Measurements from ENCODE around the gene DSG3. TPM values are rescaled to one million over a fixed set of nuclear protein-coding genes. Genes with fewer than 3 reads are reported as not detected.

DSG3 gene
- total RNA-seq, 2 donors from 2014 or later = not detected

GRCh38 chr18:31438402-31438801, 9.1 kb upstream of the DSG3 start:
- 54 to 73% methylated on average over 2 of the region's 2 CpGs for WGBS, 2 donors
- TF ChIP-seq CTCF (IDR thresholded peaks at IDR 0.05) (no peak), POLR2A (IDR thresholded peaks at IDR 0.05) (no peak)
- Histone ChIP-seq H3K4me1 (no peaks in the 10 kb centered on the region), H3K27me3 (no peaks in the 10 kb centered on the region), H3K36me3 (replicated peaks in 1 of 2; ENCODE audit: insufficient read depth in 1 of 2, low read depth in 2 of 2) (no peaks in the 10 kb centered on the region), H3K27ac (no peak overlapping the region), H3K9me3 (no peaks in the 10 kb centered on the region), H3K4me3 (no peak overlapping the region)
- ATAC-seq (no peak), DNase-seq (no peak)
- intact Hi-C loops (cut with DNase I) = no loop called here

- DNase-seq = no peak
These were observed 7.7 kb upstream of the DSG3 start for GRCh38 chr18:31439807-31440325.

GRCh38 chr18:31440787-31441186, 6.8 kb upstream of the DSG3 start:
- no peak overlapping the region for H3K4me3 ChIP-seq
- intact Hi-C loops (cut with DNase I) = no loop called here
- H3K36me3 ChIP-seq (replicated peaks in 1 of 2; ENCODE audit: insufficient read depth in 1 of 2, low read depth in 2 of 2) = no peaks in the 10 kb centered on the region
- H3K27ac ChIP-seq = no peak overlapping the region
- ATAC-seq (no peak), DNase-seq (no peak)
- no peaks in the 10 kb centered on the region for H3K9me3 ChIP-seq
- WGBS, 2 donors = 83 to 86% methylated on average over 6 of the region's 6 CpGs
- H3K27me3 ChIP-seq = no peaks in the 10 kb centered on the region
- no peaks in the 10 kb centered on the region for H3K4me1 ChIP-seq
- TF ChIP-seq CTCF (IDR thresholded peaks at IDR 0.05) = no peak
- no peak for TF ChIP-seq POLR2A (IDR thresholded peaks at IDR 0.05)

More at GRCh38 chr18:31439807-31440325, 7.7 kb upstream of the DSG3 start:
- Histone ChIP-seq H3K27me3 (no peaks in the 10 kb centered on the region), H3K36me3 (replicated peaks in 1 of 2; ENCODE audit: insufficient read depth in 1 of 2, low read depth in 2 of 2) (no peaks in the 10 kb centered on the region), H3K4me1 (no peaks in the 10 kb centered on the region), H3K27ac (no peak overlapping the region), H3K4me3 (no peak overlapping the region), H3K9me3 (no peaks in the 10 kb centered on the region)
- 65 to 73% methylated on average over 6 of the region's 6 CpGs for WGBS, 2 donors
- TF ChIP-seq CTCF (IDR thresholded peaks at IDR 0.05) (no peak), POLR2A (IDR thresholded peaks at IDR 0.05) (no peak)
- intact Hi-C loops (cut with DNase I) = no loop called here
- no peak for ATAC-seq

- Histone ChIP-seq H3K27ac (no peak overlapping the region), H3K4me1 (no peaks in the 10 kb centered on the region), H3K27me3 (no peaks in the 10 kb centered on the region), H3K36me3 (replicated peaks in 1 of 2; ENCODE audit: insufficient read depth in 1 of 2, low read depth in 2 of 2) (no peaks in the 10 kb centered on the region), H3K9me3 (no peaks in the 10 kb centered on the region), H3K4me3 (no peak overlapping the region)
- TF ChIP-seq POLR2A (IDR thresholded peaks at IDR 0.05) (no peak), CTCF (IDR thresholded peaks at IDR 0.05) (no peak)
- WGBS, 2 donors = 79 to 90% methylated on average over 4 of the region's 4 CpGs
- DNase-seq (no peak), ATAC-seq (no peak)
- intact Hi-C loops (cut with DNase I) = no loop called here
These were observed 6.0 kb upstream of the DSG3 start for GRCh38 chr18:31441493-31441892.

- intact Hi-C loops (cut with DNase I) = no loop called here
- Histone ChIP-seq H3K9me3 (no peaks in the 10 kb centered on the region), H3K27ac (no peak overlapping the region), H3K4me3 (no peak overlapping the region), H3K27me3 (no peaks in the 10 kb centered on the region), H3K36me3 (replicated peaks in 1 of 2; ENCODE audit: insufficient read depth in 1 of 2, low read depth in 2 of 2) (no peaks in the 10 kb centered on the region), H3K4me1 (no peaks in the 10 kb centered on the region)
- ATAC-seq (no peak), DNase-seq (no peak)
- no peak for TF ChIP-seq POLR2A (IDR thresholded peaks at IDR 0.05)
- no peak for TF ChIP-seq CTCF (IDR thresholded peaks at IDR 0.05)
- 59 to 69% methylated on average over 2 of the region's 2 CpGs for WGBS, 2 donors
These were observed 3.4 kb upstream of the DSG3 start for GRCh38 chr18:31444142-31444541.
